Kidney (tissue), 14 donors: ENCODE measurements around the gene CAT. TPM values are rescaled to one million over a fixed set of nuclear protein-coding genes. Genes with fewer than 3 reads are reported as not detected.

Source experiments
- DNase-seq, 5 donors: peaks; one replicate each; pipeline ENCODE4 v3.0.0-alpha.2; 2013 to 2020
- FAIRE-seq: peaks from 2 replicates; lab custom pipeline; 2012; peaks lifted over from hg19 to GRCh38; lab: Jason Lieb, UNC
- H3K27ac ChIP-seq, 2 donors: one replicate each; pipeline ENCODE4 v1.7.0; 2013; ENCODE audit warnings: low read depth in 2 of 2, low read length in 2 of 2, inconsistent platforms in 1 of 2
- H3K27me3 ChIP-seq: one replicate; pipeline ENCODE4 v1.7.1; 2013; ENCODE audit warnings: low read length, inconsistent platforms; ENCODE audit not compliant: control insufficient read depth, insufficient read depth
- H3K36me3 ChIP-seq, 3 donors: one replicate each; pipeline versions ENCODE4 v1.7.0 to v1.7.1; 2013; ENCODE audit warnings: low read length in 3 of 3, control low read depth in 1 of 3, inconsistent platforms in 1 of 3; ENCODE audit not compliant: insufficient read depth in 3 of 3, control insufficient read depth in 2 of 3
- H3K4me1 ChIP-seq, 3 donors: one replicate each; pipeline versions ENCODE4 v1.7.0 to v1.7.1; 2013; ENCODE audit warnings: low read length in 3 of 3, inconsistent platforms in 1 of 3, low read depth in 1 of 3; ENCODE audit not compliant: control insufficient read depth in 2 of 3, insufficient read depth in 2 of 3
- H3K4me3 ChIP-seq, 3 donors: one replicate each; pipeline versions ENCODE4 v1.7.0 to v1.8.1; 2013; ENCODE audit warnings: low read length in 3 of 3, control low read depth in 1 of 3, inconsistent platforms in 1 of 3
- H3K9ac ChIP-seq, 3 donors: one replicate each; pipeline versions ENCODE4 v1.7.0 to v1.7.1; 2013; ENCODE audit warnings: low read length in 3 of 3, control low read depth in 1 of 3, inconsistent platforms in 1 of 3
- H3K9me3 ChIP-seq, 3 donors: one replicate each; pipeline versions ENCODE4 v1.7.0 to v1.7.1; 2013; ENCODE audit warnings: low read length in 3 of 3, control low read depth in 1 of 3, inconsistent platforms in 1 of 3; ENCODE audit not compliant: control insufficient read depth in 2 of 3, insufficient read depth in 1 of 3
- CTCF ChIP-seq: IDR thresholded peaks from 3 replicates; pipeline ENCODE4 v1.5.1; 2012; ENCODE audit warnings: mild to moderate bottlenecking, moderate library complexity, borderline replicate concordance; ENCODE audit not compliant: insufficient read depth; ENCODE audit errors: extremely low read depth
- intact Hi-C: fragments of 100-400 bp; cut with DNase I; formaldehyde crosslinking; loops from one replicate; pipeline ENCODE4 v1.11.1; 2022
- polyA plus RNA-seq: library from polyadenylated mRNA; stranded (reverse); fragments of 350-450 nt; fragmentation: Illumina TruSeq; extraction: RNeasy Lipid Tissue Mini Kit (QIAGEN cat#74804); gene quantifications from one replicate; pipeline ENCODE4 v1.2.3, GENCODE V29; 2014; ENCODE audit warnings: low read depth, low replicate concordance; ENCODE audit not compliant: insufficient read depth
- total RNA-seq: library from RNA; stranded (reverse); fragmentation: NEBNext Ultra II Directional; extraction: Animal tissue kit (Norgen Biotek cat#: 25700); gene quantifications from one replicate; pipeline ENCODE4 v1.2.1, GENCODE V29; 2021
- donor health status: control.
- donor health status: control.
- donor health status: control.
- donor health status: control.
- donor health status: control.
- donor health status: DM: yes; HTN: yes; CAD: no.
- donor health status: Normal renal cell carcinoma (clear cell type).

The CAT gene
- total and polyA plus RNA-seq, 2 donors from 2014 or later: 84.4 to 208 TPM

DNA sequence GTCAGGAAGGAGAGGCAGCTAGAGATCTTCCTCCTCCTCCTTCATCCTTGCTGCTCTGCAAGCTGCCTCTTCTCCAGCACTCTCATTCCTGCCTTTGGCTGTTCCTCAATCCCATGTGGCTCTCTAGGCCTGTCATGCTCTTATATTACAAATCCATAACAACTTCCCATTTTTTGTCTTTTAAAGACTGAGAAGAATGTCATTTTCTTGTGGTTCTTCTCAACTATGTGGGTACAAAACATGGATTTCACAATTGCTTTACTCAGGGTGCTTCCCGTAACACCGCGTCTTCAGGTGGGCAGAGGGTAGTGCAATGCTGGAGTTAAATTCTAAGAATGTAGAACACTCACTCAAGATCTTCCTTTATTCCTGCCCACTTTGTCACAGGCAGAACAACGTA, 6.8 kb upstream of the CAT start:
- intact Hi-C loops: no loop called here
- FAIRE-seq (no peak), DNase-seq (no peak)
- Histone ChIP-seq H3K27ac (no peak overlapping the region), H3K4me1 (no peaks in the 10 kb centered on the region), H3K4me3 (no peak overlapping the region), H3K9ac (no peak overlapping the region), H3K9me3 (no peaks in the 10 kb centered on the region), H3K36me3 (no peaks in the 10 kb centered on the region), H3K27me3 (no peaks in the 10 kb centered on the region)
- no peak for TF ChIP-seq CTCF

DNA sequence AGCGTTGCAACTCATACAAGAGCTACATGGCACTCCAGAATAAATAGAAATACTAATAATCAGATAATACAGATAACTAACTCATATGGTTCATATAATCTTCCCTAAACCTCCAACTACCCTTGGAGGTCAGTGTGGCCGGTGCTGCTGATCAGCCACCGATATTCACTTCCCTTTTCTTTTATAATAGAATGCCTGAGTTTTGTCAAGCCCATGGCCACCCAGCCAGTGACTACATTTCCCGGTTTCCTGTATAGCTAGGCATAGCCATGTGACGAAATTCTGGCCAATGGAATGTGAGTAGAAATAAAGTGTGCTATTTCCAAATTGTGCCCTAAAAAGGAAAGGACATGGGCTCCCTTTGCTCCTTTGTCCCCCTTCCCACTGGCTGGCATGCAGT, 5.9 kb upstream of the CAT start:
- intact Hi-C loops: no loop called here
- no peaks in the 10 kb centered on the region for H3K27me3 ChIP-seq
- H3K4me1 ChIP-seq: no peaks in the 10 kb centered on the region
- DNase-seq (no peak), FAIRE-seq (no peak)
- no peak overlapping the region for H3K4me3 ChIP-seq
- no peaks in the 10 kb centered on the region for H3K36me3 ChIP-seq
- H3K9ac ChIP-seq: no peak overlapping the region
- H3K27ac ChIP-seq: no peak overlapping the region
- no peak for TF ChIP-seq CTCF
- no peaks in the 10 kb centered on the region for H3K9me3 ChIP-seq

DNA sequence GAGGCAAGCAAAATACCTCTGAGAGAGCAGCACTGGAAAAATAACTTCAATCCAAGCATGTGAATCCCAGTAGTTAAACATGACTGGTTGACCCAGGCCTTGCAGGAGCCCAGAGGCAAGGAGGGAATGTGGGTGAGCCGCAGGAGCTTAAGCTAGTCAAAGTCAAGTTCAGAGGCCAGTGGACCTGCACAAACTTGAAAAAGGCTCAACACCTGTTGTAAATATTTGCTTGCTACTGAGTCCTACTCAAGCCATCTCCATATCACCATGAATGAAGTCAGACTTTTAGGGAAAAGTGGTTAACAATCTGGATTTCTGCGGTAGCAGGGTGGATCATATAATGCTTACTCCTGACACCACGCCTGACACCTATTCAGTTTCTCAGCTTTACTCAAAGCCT, 4.8 kb upstream of the CAT start:
- intact Hi-C loops: no loop called here
- Histone ChIP-seq H3K4me1 (no peaks in the 10 kb centered on the region), H3K36me3 (no peaks in the 10 kb centered on the region), H3K9me3 (no peaks in the 10 kb centered on the region), H3K4me3 (no peak overlapping the region), H3K27me3 (no peaks in the 10 kb centered on the region), H3K9ac (no peak overlapping the region), H3K27ac (no peak overlapping the region)
- peak in 1 of 5 donors; percentile 7 for DNase-seq
- no peak for FAIRE-seq
- TF ChIP-seq CTCF: no peak
